Measurements from ENCODE around the gene SLC16A2. TPM values are rescaled to one million over a fixed set of nuclear protein-coding genes. Genes with fewer than 3 reads are reported as not detected.
A peak's percentile ranks its signal among the peaks of the same experiment; 100 is the strongest.

The SLC16A2 gene
- polyA plus RNA-seq, 4 donors = 0.27 to 5.1 (median 1.6) TPM

GRCh38 chrX:74500067-74500466 is 78.8 kb downstream of the SLC16A2 start:
- no peaks in the 10 kb centered on the region for H3K27me3 ChIP-seq (ENCODE audit: control insufficient read depth in 3 of 3, insufficient read depth in 3 of 3, low read length in 3 of 3)
- FAIRE-seq (no peak), DNase-seq (no peak)
- no peaks in the 10 kb centered on the region for H3K36me3 ChIP-seq (ENCODE audit: control insufficient read depth in 3 of 3, insufficient read depth in 2 of 3, low read depth in 1 of 3, low read length in 3 of 3)
- no peak overlapping the region for H3K27ac ChIP-seq (ENCODE audit: low read depth in 1 of 3, low read length in 2 of 3)
- WGBS, 3 donors = 52 to 64% (median 54%) methylated on average over 2 of the region's 2 CpGs
- H3K4me3 ChIP-seq (ENCODE audit: low read depth in 1 of 3, low read length in 3 of 3) = no peak overlapping the region
- H3K4me1 ChIP-seq (ENCODE audit: control insufficient read depth in 3 of 3, insufficient read depth in 2 of 3, low read depth in 1 of 3, low read length in 2 of 3) = no peaks in the 10 kb centered on the region
- H3K9me3 ChIP-seq (ENCODE audit: control insufficient read depth in 2 of 2, insufficient read depth in 1 of 2, low read depth in 1 of 2, low read length in 1 of 2) = no peaks in the 10 kb centered on the region

GRCh38 chrX:74500555-74500954 is 79.3 kb downstream of the SLC16A2 start:
- Histone ChIP-seq H3K27ac (ENCODE audit: low read depth in 1 of 3, low read length in 2 of 3) (no peak overlapping the region), H3K36me3 (ENCODE audit: control insufficient read depth in 3 of 3, insufficient read depth in 2 of 3, low read depth in 1 of 3, low read length in 3 of 3) (no peaks in the 10 kb centered on the region), H3K9me3 (ENCODE audit: control insufficient read depth in 2 of 2, insufficient read depth in 1 of 2, low read depth in 1 of 2, low read length in 1 of 2) (no peaks in the 10 kb centered on the region), H3K4me1 (ENCODE audit: control insufficient read depth in 3 of 3, insufficient read depth in 2 of 3, low read depth in 1 of 3, low read length in 2 of 3) (peaks cover 0 to under 1% (median 0%) of the 10 kb centered on the region in 3 donors), H3K27me3 (ENCODE audit: control insufficient read depth in 3 of 3, insufficient read depth in 3 of 3, low read length in 3 of 3) (no peaks in the 10 kb centered on the region), H3K4me3 (ENCODE audit: low read depth in 1 of 3, low read length in 3 of 3) (no peak overlapping the region)
- whole genome bisulfite sequencing, 3 donors = 82 to 91% (median 90%) methylated on average over 4 of the region's 4 CpGs
- DNase-seq = no peak
- no peak for FAIRE-seq

GRCh38 chrX:74505437-74505836 is 84.1 kb downstream of the SLC16A2 start:
- H3K9me3 ChIP-seq (ENCODE audit: control insufficient read depth in 2 of 2, insufficient read depth in 1 of 2, low read depth in 1 of 2, low read length in 1 of 2) = no peaks in the 10 kb centered on the region
- H3K27ac ChIP-seq (ENCODE audit: low read depth in 1 of 3, low read length in 2 of 3) = no peak overlapping the region
- no peak overlapping the region for H3K4me3 ChIP-seq (ENCODE audit: low read depth in 1 of 3, low read length in 3 of 3)
- peaks cover 0 to 4% (median 0%) of the 10 kb centered on the region in 3 donors for H3K4me1 ChIP-seq (ENCODE audit: control insufficient read depth in 3 of 3, insufficient read depth in 2 of 3, low read depth in 1 of 3, low read length in 2 of 3)
- no peaks in the 10 kb centered on the region for H3K27me3 ChIP-seq (ENCODE audit: control insufficient read depth in 3 of 3, insufficient read depth in 3 of 3, low read length in 3 of 3)
- FAIRE-seq (no peak), DNase-seq (no peak)
- 43 to 50% (median 48%) methylated on average over 2 of the region's 2 CpGs for WGBS, 3 donors
- H3K36me3 ChIP-seq (ENCODE audit: control insufficient read depth in 3 of 3, insufficient read depth in 2 of 3, low read depth in 1 of 3, low read length in 3 of 3) = no peaks in the 10 kb centered on the region

GRCh38 chrX:74506317-74507115 is 85.2 kb downstream of the SLC16A2 start:
- H3K4me1 ChIP-seq (ENCODE audit: control insufficient read depth in 3 of 3, insufficient read depth in 2 of 3, low read depth in 1 of 3, low read length in 2 of 3) = peaks cover 0 to 4% (median 0%) of the 10 kb centered on the region in 3 donors
- DNase-seq (peak; percentile 8 to 37), FAIRE-seq (no peak)
- WGBS, 3 donors = 70 to 81% (median 76%) methylated on average over 8 of the region's 8 CpGs
- H3K4me3 ChIP-seq (ENCODE audit: low read depth in 1 of 3, low read length in 3 of 3) = no peak overlapping the region
- no peaks in the 10 kb centered on the region for H3K9me3 ChIP-seq (ENCODE audit: control insufficient read depth in 2 of 2, insufficient read depth in 1 of 2, low read depth in 1 of 2, low read length in 1 of 2)
- no peak overlapping the region for H3K27ac ChIP-seq (ENCODE audit: low read depth in 1 of 3, low read length in 2 of 3)
- H3K36me3 ChIP-seq (ENCODE audit: control insufficient read depth in 3 of 3, insufficient read depth in 2 of 3, low read depth in 1 of 3, low read length in 3 of 3) = no peaks in the 10 kb centered on the region
- H3K27me3 ChIP-seq (ENCODE audit: control insufficient read depth in 3 of 3, insufficient read depth in 3 of 3, low read length in 3 of 3) = no peaks in the 10 kb centered on the region

GRCh38 chrX:74507191-74507590 is 85.9 kb downstream of the SLC16A2 start:
- Histone ChIP-seq H3K4me1 (ENCODE audit: control insufficient read depth in 3 of 3, insufficient read depth in 2 of 3, low read depth in 1 of 3, low read length in 2 of 3) (peaks cover 0 to 4% (median 0%) of the 10 kb centered on the region in 3 donors), H3K4me3 (ENCODE audit: low read depth in 1 of 3, low read length in 3 of 3) (no peak overlapping the region), H3K27ac (ENCODE audit: low read depth in 1 of 3, low read length in 2 of 3) (no peak overlapping the region), H3K36me3 (ENCODE audit: control insufficient read depth in 3 of 3, insufficient read depth in 2 of 3, low read depth in 1 of 3, low read length in 3 of 3) (no peaks in the 10 kb centered on the region), H3K27me3 (ENCODE audit: control insufficient read depth in 3 of 3, insufficient read depth in 3 of 3, low read length in 3 of 3) (no peaks in the 10 kb centered on the region), H3K9me3 (ENCODE audit: control insufficient read depth in 2 of 2, insufficient read depth in 1 of 2, low read depth in 1 of 2, low read length in 1 of 2) (no peaks in the 10 kb centered on the region)
- DNase-seq = no peak
- peak; percentile 23 for FAIRE-seq
- 91 to 98% (median 93%) methylated on average over 4 of the region's 4 CpGs for WGBS, 3 donors

- H3K4me3 ChIP-seq (ENCODE audit: low read depth in 1 of 3, low read length in 3 of 3) = no peak overlapping the region
- H3K36me3 ChIP-seq (ENCODE audit: control insufficient read depth in 3 of 3, insufficient read depth in 2 of 3, low read depth in 1 of 3, low read length in 3 of 3) = no peaks in the 10 kb centered on the region
- H3K4me1 ChIP-seq (ENCODE audit: control insufficient read depth in 3 of 3, insufficient read depth in 2 of 3, low read depth in 1 of 3, low read length in 2 of 3) = peaks cover 0 to 4% (median 0%) of the 10 kb centered on the region in 3 donors
- DNase-seq = no peak
- no peak for FAIRE-seq
- H3K27me3 ChIP-seq (ENCODE audit: control insufficient read depth in 3 of 3, insufficient read depth in 3 of 3, low read length in 3 of 3) = no peaks in the 10 kb centered on the region
- no peak overlapping the region for H3K27ac ChIP-seq (ENCODE audit: low read depth in 1 of 3, low read length in 2 of 3)
- H3K9me3 ChIP-seq (ENCODE audit: control insufficient read depth in 2 of 2, insufficient read depth in 1 of 2, low read depth in 1 of 2, low read length in 1 of 2) = no peaks in the 10 kb centered on the region
Measured at GRCh38 chrX:74509989-74510388, 88.7 kb downstream of the SLC16A2 start.

GRCh38 chrX:74510401-74510800 is 89.1 kb downstream of the SLC16A2 start:
- Histone ChIP-seq H3K4me1 (ENCODE audit: control insufficient read depth in 3 of 3, insufficient read depth in 2 of 3, low read depth in 1 of 3, low read length in 2 of 3) (peaks cover 0 to 4% (median 0%) of the 10 kb centered on the region in 3 donors), H3K4me3 (ENCODE audit: low read depth in 1 of 3, low read length in 3 of 3) (no peak overlapping the region), H3K27ac (ENCODE audit: low read depth in 1 of 3, low read length in 2 of 3) (no peak overlapping the region), H3K36me3 (ENCODE audit: control insufficient read depth in 3 of 3, insufficient read depth in 2 of 3, low read depth in 1 of 3, low read length in 3 of 3) (no peaks in the 10 kb centered on the region), H3K27me3 (ENCODE audit: control insufficient read depth in 3 of 3, insufficient read depth in 3 of 3, low read length in 3 of 3) (no peaks in the 10 kb centered on the region), H3K9me3 (ENCODE audit: control insufficient read depth in 2 of 2, insufficient read depth in 1 of 2, low read depth in 1 of 2, low read length in 1 of 2) (no peaks in the 10 kb centered on the region)
- FAIRE-seq (no peak), DNase-seq (no peak)

- Histone ChIP-seq H3K36me3 (ENCODE audit: control insufficient read depth in 3 of 3, insufficient read depth in 2 of 3, low read depth in 1 of 3, low read length in 3 of 3) (no peaks in the 10 kb centered on the region), H3K27ac (ENCODE audit: low read depth in 1 of 3, low read length in 2 of 3) (no peak overlapping the region), H3K4me1 (ENCODE audit: control insufficient read depth in 3 of 3, insufficient read depth in 2 of 3, low read depth in 1 of 3, low read length in 2 of 3) (no peaks in the 10 kb centered on the region), H3K9me3 (ENCODE audit: control insufficient read depth in 2 of 2, insufficient read depth in 1 of 2, low read depth in 1 of 2, low read length in 1 of 2) (no peaks in the 10 kb centered on the region), H3K27me3 (ENCODE audit: control insufficient read depth in 3 of 3, insufficient read depth in 3 of 3, low read length in 3 of 3) (no peaks in the 10 kb centered on the region), H3K4me3 (ENCODE audit: low read depth in 1 of 3, low read length in 3 of 3) (no peak overlapping the region)
- no peak for FAIRE-seq
- no peak for DNase-seq
- WGBS, 3 donors = 90 to 93% (median 93%) methylated on average over 3 of the region's 3 CpGs
Measured at GRCh38 chrX:74511704-74512103, 90.4 kb downstream of the SLC16A2 start.

- Histone ChIP-seq H3K4me3 (ENCODE audit: low read depth in 1 of 3, low read length in 3 of 3) (no peak overlapping the region), H3K4me1 (ENCODE audit: control insufficient read depth in 3 of 3, insufficient read depth in 2 of 3, low read depth in 1 of 3, low read length in 2 of 3) (no peaks in the 10 kb centered on the region), H3K9me3 (ENCODE audit: control insufficient read depth in 2 of 2, insufficient read depth in 1 of 2, low read depth in 1 of 2, low read length in 1 of 2) (no peaks in the 10 kb centered on the region), H3K27ac (ENCODE audit: low read depth in 1 of 3, low read length in 2 of 3) (no peak overlapping the region), H3K27me3 (ENCODE audit: control insufficient read depth in 3 of 3, insufficient read depth in 3 of 3, low read length in 3 of 3) (no peaks in the 10 kb centered on the region), H3K36me3 (ENCODE audit: control insufficient read depth in 3 of 3, insufficient read depth in 2 of 3, low read depth in 1 of 3, low read length in 3 of 3) (no peaks in the 10 kb centered on the region)
- FAIRE-seq (no peak), DNase-seq (peak; percentile 66)
- WGBS, 3 donors = 50 to 60% (median 53%) methylated on average over 2 of the region's 2 CpGs
Measured at GRCh38 chrX:74514384-74514783, 93.1 kb downstream of the SLC16A2 start.

All from small intestine (tissue), 7 donors.